Right lobe of liver (tissue), 4 donors: ENCODE data around the gene VAC14.

Source experiments
- POLR2A ChIP-seq: fragments of 450-650 bp; IDR thresholded peaks from one replicate; pipeline ENCODE4 v1.6.1; 2017; ENCODE audit warnings: antibody characterized with exemption, mild to moderate bottlenecking
- TF ChIP-seq, protein P1 (sequence below), 4 donors: fragments of 200-600 bp in 3 of 4; fragments of 450-650 bp in 1 of 4; IDR thresholded peaks; one replicate each; pipeline versions ENCODE4 v1.5.1 to v1.8.0; 2016 to 2022; ENCODE audit warnings: antibody characterized with exemption in 4 of 4, mild to moderate bottlenecking in 2 of 4
- donor health status: DM: no; HTN: no; CAD: no.
- donor health status: DM: no; HTN: no; CAD: no.
- donor health status: DM: no; HTN: yes; CAD: no.

GRCh38 chr16:70696355-70696754 is 104.6 kb downstream of the VAC14 start:
- TF ChIP-seq, protein P1, sequence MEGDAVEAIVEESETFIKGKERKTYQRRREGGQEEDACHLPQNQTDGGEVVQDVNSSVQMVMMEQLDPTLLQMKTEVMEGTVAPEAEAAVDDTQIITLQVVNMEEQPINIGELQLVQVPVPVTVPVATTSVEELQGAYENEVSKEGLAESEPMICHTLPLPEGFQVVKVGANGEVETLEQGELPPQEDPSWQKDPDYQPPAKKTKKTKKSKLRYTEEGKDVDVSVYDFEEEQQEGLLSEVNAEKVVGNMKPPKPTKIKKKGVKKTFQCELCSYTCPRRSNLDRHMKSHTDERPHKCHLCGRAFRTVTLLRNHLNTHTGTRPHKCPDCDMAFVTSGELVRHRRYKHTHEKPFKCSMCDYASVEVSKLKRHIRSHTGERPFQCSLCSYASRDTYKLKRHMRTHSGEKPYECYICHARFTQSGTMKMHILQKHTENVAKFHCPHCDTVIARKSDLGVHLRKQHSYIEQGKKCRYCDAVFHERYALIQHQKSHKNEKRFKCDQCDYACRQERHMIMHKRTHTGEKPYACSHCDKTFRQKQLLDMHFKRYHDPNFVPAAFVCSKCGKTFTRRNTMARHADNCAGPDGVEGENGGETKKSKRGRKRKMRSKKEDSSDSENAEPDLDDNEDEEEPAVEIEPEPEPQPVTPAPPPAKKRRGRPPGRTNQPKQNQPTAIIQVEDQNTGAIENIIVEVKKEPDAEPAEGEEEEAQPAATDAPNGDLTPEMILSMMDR (IDR thresholded peaks at IDR 0.05) = no peak
- TF ChIP-seq POLR2A = no peak
